Measurements from ENCODE around the gene MBLAC1.

MBLAC1 gene

GRCh38 chr7:100098913-100099312 lies 27.9 kb upstream of the MBLAC1 start:
- Histone ChIP-seq H3K27me3 (replicated peaks; ENCODE audit: control insufficient read depth, insufficient read depth, low read length, poor library complexity, severe bottlenecking) (no peaks in the 10 kb centered on the region), H3K9me3 (ENCODE audit: control insufficient read depth, low read length) (no peaks in the 10 kb centered on the region), H3K4me3 (ENCODE audit: insufficient read depth, low read depth, low read length, poor library complexity, severe bottlenecking) (no peak overlapping the region), H3K36me3 (ENCODE audit: control insufficient read depth, insufficient read depth, low read length) (peaks cover 52% of the 10 kb centered on the region), H3K4me1 (ENCODE audit: control insufficient read depth, insufficient read depth, low read length, poor library complexity, severe bottlenecking) (peaks cover 11% of the 10 kb centered on the region), H3K27ac (ENCODE audit: insufficient read depth, low read length, poor library complexity, severe bottlenecking) (peak overlapping the region; percentile 96)
- no peak for DNase-seq

GRCh38 chr7:100099452-100099851 lies 27.3 kb upstream of the MBLAC1 start:
- no peak for DNase-seq
- H3K36me3 ChIP-seq (ENCODE audit: control insufficient read depth, insufficient read depth, low read length): peaks cover 47% of the 10 kb centered on the region
- peak overlapping the region; percentile 95 for H3K4me3 ChIP-seq (ENCODE audit: insufficient read depth, low read depth, low read length, poor library complexity, severe bottlenecking)
- H3K9me3 ChIP-seq (ENCODE audit: control insufficient read depth, low read length): no peaks in the 10 kb centered on the region
- peak overlapping the region; percentile 96 for H3K27ac ChIP-seq (ENCODE audit: insufficient read depth, low read length, poor library complexity, severe bottlenecking)
- peaks cover 11% of the 10 kb centered on the region for H3K4me1 ChIP-seq (ENCODE audit: control insufficient read depth, insufficient read depth, low read length, poor library complexity, severe bottlenecking)
- no peaks in the 10 kb centered on the region for H3K27me3 ChIP-seq (replicated peaks; ENCODE audit: control insufficient read depth, insufficient read depth, low read length, poor library complexity, severe bottlenecking)

- Histone ChIP-seq H3K4me1 (ENCODE audit: control insufficient read depth, insufficient read depth, low read length, poor library complexity, severe bottlenecking) (peaks cover 11% of the 10 kb centered on the region), H3K9me3 (ENCODE audit: control insufficient read depth, low read length) (no peaks in the 10 kb centered on the region), H3K4me3 (ENCODE audit: insufficient read depth, low read depth, low read length, poor library complexity, severe bottlenecking) (peak overlapping the region; percentile 95), H3K27me3 (replicated peaks; ENCODE audit: control insufficient read depth, insufficient read depth, low read length, poor library complexity, severe bottlenecking) (no peaks in the 10 kb centered on the region), H3K27ac (ENCODE audit: insufficient read depth, low read length, poor library complexity, severe bottlenecking) (peak overlapping the region; percentile 96), H3K36me3 (ENCODE audit: control insufficient read depth, insufficient read depth, low read length) (peaks cover 38% of the 10 kb centered on the region)
- peak; percentile 78 to 81 (median 78) for DNase-seq
Observed at GRCh38 chr7:100100420-100101015, 26.2 kb upstream of the MBLAC1 start.

- H3K36me3 ChIP-seq (ENCODE audit: control insufficient read depth, insufficient read depth, low read length): peaks cover 36% of the 10 kb centered on the region
- no peaks in the 10 kb centered on the region for H3K27me3 ChIP-seq (replicated peaks; ENCODE audit: control insufficient read depth, insufficient read depth, low read length, poor library complexity, severe bottlenecking)
- H3K4me3 ChIP-seq (ENCODE audit: insufficient read depth, low read depth, low read length, poor library complexity, severe bottlenecking): peak within 1 kb of the TSS; percentile 95
- peaks cover 11% of the 10 kb centered on the region for H3K4me1 ChIP-seq (ENCODE audit: control insufficient read depth, insufficient read depth, low read length, poor library complexity, severe bottlenecking)
- peak; percentile 93 to 95 (median 94) for DNase-seq
- no peaks in the 10 kb centered on the region for H3K9me3 ChIP-seq (ENCODE audit: control insufficient read depth, low read length)
- peak within 1 kb of the TSS; percentile 96 for H3K27ac ChIP-seq (ENCODE audit: insufficient read depth, low read length, poor library complexity, severe bottlenecking)
Observed at GRCh38 chr7:100101016-100101862, 25.5 kb upstream of the MBLAC1 start, which contains the start of the genes AP4M1 and MCM7. Gene AP4M1, plus strand, starts transcription at chr7:100101643. Its CDS starts 72 bp downstream, at chr7:100101715. Gene MCM7, minus strand, starts transcription at chr7:100101397. Its CDS starts 103 bp downstream, at chr7:100101294.

GRCh38 chr7:100102950-100103840 lies 23.6 kb upstream of the MBLAC1 start:
- Histone ChIP-seq H3K36me3 (ENCODE audit: control insufficient read depth, insufficient read depth, low read length) (peaks cover 34% of the 10 kb centered on the region), H3K27ac (ENCODE audit: insufficient read depth, low read length, poor library complexity, severe bottlenecking) (no peak overlapping the region), H3K9me3 (ENCODE audit: control insufficient read depth, low read length) (no peaks in the 10 kb centered on the region), H3K4me3 (ENCODE audit: insufficient read depth, low read depth, low read length, poor library complexity, severe bottlenecking) (no peak overlapping the region), H3K4me1 (ENCODE audit: control insufficient read depth, insufficient read depth, low read length, poor library complexity, severe bottlenecking) (peaks cover 11% of the 10 kb centered on the region), H3K27me3 (replicated peaks; ENCODE audit: control insufficient read depth, insufficient read depth, low read length, poor library complexity, severe bottlenecking) (no peaks in the 10 kb centered on the region)
- no peak for DNase-seq

GRCh38 chr7:100105534-100105933 lies 21.2 kb upstream of the MBLAC1 start:
- no peaks in the 10 kb centered on the region for H3K4me1 ChIP-seq (ENCODE audit: control insufficient read depth, insufficient read depth, low read length, poor library complexity, severe bottlenecking)
- H3K4me3 ChIP-seq (ENCODE audit: insufficient read depth, low read depth, low read length, poor library complexity, severe bottlenecking): no peak overlapping the region
- no peaks in the 10 kb centered on the region for H3K9me3 ChIP-seq (ENCODE audit: control insufficient read depth, low read length)
- H3K36me3 ChIP-seq (ENCODE audit: control insufficient read depth, insufficient read depth, low read length): peaks cover 31% of the 10 kb centered on the region
- no peak overlapping the region for H3K27ac ChIP-seq (ENCODE audit: insufficient read depth, low read length, poor library complexity, severe bottlenecking)
- H3K27me3 ChIP-seq (replicated peaks; ENCODE audit: control insufficient read depth, insufficient read depth, low read length, poor library complexity, severe bottlenecking): no peaks in the 10 kb centered on the region
- DNase-seq: no peak

GRCh38 chr7:100106633-100107032 lies 20.1 kb upstream of the MBLAC1 start:
- H3K36me3 ChIP-seq (ENCODE audit: control insufficient read depth, insufficient read depth, low read length): peaks cover 41% of the 10 kb centered on the region
- no peak overlapping the region for H3K4me3 ChIP-seq (ENCODE audit: insufficient read depth, low read depth, low read length, poor library complexity, severe bottlenecking)
- H3K4me1 ChIP-seq (ENCODE audit: control insufficient read depth, insufficient read depth, low read length, poor library complexity, severe bottlenecking): no peaks in the 10 kb centered on the region
- no peak overlapping the region for H3K27ac ChIP-seq (ENCODE audit: insufficient read depth, low read length, poor library complexity, severe bottlenecking)
- H3K9me3 ChIP-seq (ENCODE audit: control insufficient read depth, low read length): no peaks in the 10 kb centered on the region
- no peak for DNase-seq
- no peaks in the 10 kb centered on the region for H3K27me3 ChIP-seq (replicated peaks; ENCODE audit: control insufficient read depth, insufficient read depth, low read length, poor library complexity, severe bottlenecking)

GRCh38 chr7:100107125-100107737 lies 19.5 kb upstream of the MBLAC1 start:
- no peak overlapping the region for H3K4me3 ChIP-seq (ENCODE audit: insufficient read depth, low read depth, low read length, poor library complexity, severe bottlenecking)
- DNase-seq: no peak
- H3K36me3 ChIP-seq (ENCODE audit: control insufficient read depth, insufficient read depth, low read length): peaks cover 47% of the 10 kb centered on the region
- no peaks in the 10 kb centered on the region for H3K9me3 ChIP-seq (ENCODE audit: control insufficient read depth, low read length)
- H3K27me3 ChIP-seq (replicated peaks; ENCODE audit: control insufficient read depth, insufficient read depth, low read length, poor library complexity, severe bottlenecking): no peaks in the 10 kb centered on the region
- no peak overlapping the region for H3K27ac ChIP-seq (ENCODE audit: insufficient read depth, low read length, poor library complexity, severe bottlenecking)
- no peaks in the 10 kb centered on the region for H3K4me1 ChIP-seq (ENCODE audit: control insufficient read depth, insufficient read depth, low read length, poor library complexity, severe bottlenecking)

- no peak overlapping the region for H3K27ac ChIP-seq (ENCODE audit: insufficient read depth, low read length, poor library complexity, severe bottlenecking)
- H3K9me3 ChIP-seq (ENCODE audit: control insufficient read depth, low read length): no peaks in the 10 kb centered on the region
- H3K4me1 ChIP-seq (ENCODE audit: control insufficient read depth, insufficient read depth, low read length, poor library complexity, severe bottlenecking): no peaks in the 10 kb centered on the region
- H3K36me3 ChIP-seq (ENCODE audit: control insufficient read depth, insufficient read depth, low read length): peaks cover 48% of the 10 kb centered on the region
- DNase-seq: no peak
- no peaks in the 10 kb centered on the region for H3K27me3 ChIP-seq (replicated peaks; ENCODE audit: control insufficient read depth, insufficient read depth, low read length, poor library complexity, severe bottlenecking)
- H3K4me3 ChIP-seq (ENCODE audit: insufficient read depth, low read depth, low read length, poor library complexity, severe bottlenecking): no peak overlapping the region
Observed at GRCh38 chr7:100107890-100108289, 18.9 kb upstream of the MBLAC1 start.
